Endothelial cell of umbilical vein (primary cell): ENCODE results near the gene SIGMAR1. TPM values are rescaled to one million over a fixed set of nuclear protein-coding genes. Genes with fewer than 3 reads are reported as not detected.

Experiments
- BruUV-seq: library from RNA; stranded (reverse); fragments of 400-500 nt; replicated peaks from 2 replicates; lab custom pipeline; 2021; lab: Mats Ljungman, UMichigan
- CTCF ChIA-PET: fragments of 300-600, 350-600 bp; sonication (Branson Sonifier 250); formaldehyde crosslinking; loops from one replicate; lab custom pipeline; 2021; ENCODE audit warnings: antibody characterized with exemption, inconsistent platforms; lab: Charles Lee
- POLR2A ChIA-PET: fragments of 300-600, 350-600 bp; sonication (Branson Sonifier 250); formaldehyde crosslinking; loops from one replicate; lab custom pipeline; 2021; ENCODE audit warnings: antibody characterized with exemption, inconsistent platforms; lab: Charles Lee
- DNase-seq: peaks from one replicate; pipeline ENCODE4 v3.0.0-alpha.2; 2011; ENCODE audit warnings: low read depth, low spot score
- FAIRE-seq: peaks from 2 replicates; lab custom pipeline; 2011; peaks lifted over from hg19 to GRCh38; lab: Jason Lieb, UNC
- H2AFZ ChIP-seq: 2 replicates; pipeline ENCODE4 v1.6.0; 2012; ENCODE audit warnings: low read depth, low read length, control low read depth, inconsistent platforms
- H3K27ac ChIP-seq: 2 replicates; pipeline ENCODE4 v1.5.1; 2011; ENCODE audit warnings: low read depth, mild to moderate bottlenecking, control low read depth, low read length, moderate library complexity; ENCODE audit not compliant: insufficient read depth
- H3K27me3 ChIP-seq, 2 experiments: 2 replicates each; pipeline versions ENCODE4 v1.6.0 to v1.6.1; 2011; ENCODE audit warnings: low read length in 2 of 2, mixed read lengths in 1 of 2; ENCODE audit not compliant: control insufficient read depth in 2 of 2, insufficient read depth in 2 of 2
- H3K36me3 ChIP-seq, 2 experiments: 2 replicates in 1 of 2; 3 replicates in 1 of 2; pipeline ENCODE4 v1.5.1; 2011; ENCODE audit warnings: low read length in 2 of 2, mild to moderate bottlenecking in 1 of 2, moderate library complexity in 1 of 2; ENCODE audit not compliant: control insufficient read depth in 2 of 2, insufficient read depth in 2 of 2; ENCODE audit errors: extremely low read depth in 1 of 2
- H3K4me1 ChIP-seq: 3 replicates; pipeline ENCODE4 v1.5.1; 2011; ENCODE audit warnings: mild to moderate bottlenecking, low read length; ENCODE audit not compliant: control insufficient read depth, insufficient read depth; ENCODE audit errors: extremely low read depth
- H3K4me2 ChIP-seq: 2 replicates; pipeline ENCODE4 v1.6.1; 2011; ENCODE audit warnings: low read length, control low read depth, mixed read lengths; ENCODE audit not compliant: insufficient read depth
- H3K4me3 ChIP-seq, 3 experiments: fragments of 200-600 bp in 1 of 3; sonication (generic), shearing (Covaris generic) in 1 of 3; replicated peaks in 1 of 3; 2 replicates each; pipeline ENCODE4 v1.5.1; 2011 to 2016; ENCODE audit warnings: control low read depth in 3 of 3, low read length in 3 of 3, mild to moderate bottlenecking in 2 of 3, inconsistent platforms in 1 of 3, low read depth in 1 of 3, moderate library complexity in 1 of 3; ENCODE audit not compliant: insufficient read depth in 1 of 3
- H3K79me2 ChIP-seq: 2 replicates; pipeline ENCODE4 v1.6.0; 2012; ENCODE audit warnings: low read length, inconsistent platforms; ENCODE audit not compliant: control insufficient read depth, insufficient read depth
- H3K9ac ChIP-seq: replicated peaks from 2 replicates; pipeline ENCODE3; 2011; ENCODE audit warnings: low read length, control low read depth; ENCODE audit not compliant: insufficient read depth; ENCODE audit errors: extremely low read depth
- H3K9me1 ChIP-seq: replicated peaks from 3 replicates; pipeline ENCODE4 v1.6.0; 2011; ENCODE audit warnings: mild to moderate bottlenecking, low read length; ENCODE audit not compliant: control insufficient read depth, insufficient read depth; ENCODE audit errors: extremely low read depth
- H3K9me3 ChIP-seq: replicated peaks from 2 replicates; pipeline ENCODE4 v1.5.1; 2012; ENCODE audit warnings: low read length, inconsistent platforms; ENCODE audit not compliant: control insufficient read depth, insufficient read depth
- H4K20me1 ChIP-seq: replicated peaks from 2 replicates; pipeline ENCODE3; 2011; ENCODE audit warnings: mild to moderate bottlenecking, low read length; ENCODE audit not compliant: control insufficient read depth, insufficient read depth; ENCODE audit errors: extremely low read depth
- CTCF ChIP-seq, 2 donors: IDR thresholded peaks; 1 replicate in 1 of 2; 2 replicates in 1 of 2; pipeline ENCODE4 v1.5.1; 2011; ENCODE audit warnings: low read length in 2 of 2, mild to moderate bottlenecking in 2 of 2, moderate library complexity in 2 of 2, control low read depth in 1 of 2, inconsistent platforms in 1 of 2, low read depth in 1 of 2; ENCODE audit not compliant: insufficient read depth in 1 of 2; ENCODE audit errors: extremely low read depth in 1 of 2
- MAX ChIP-seq: IDR thresholded peaks from 2 replicates; pipeline ENCODE4 v1.6.1; 2011; ENCODE audit not compliant: insufficient read depth, insufficient read length
- MYC ChIP-seq: IDR thresholded peaks from one replicate; pipeline ENCODE4 v1.6.1; 2011; ENCODE audit warnings: mild to moderate bottlenecking, low read depth, low read length
- POLR2A ChIP-seq: IDR thresholded peaks from 2 replicates; pipeline ENCODE4 v1.6.1; 2012; ENCODE audit warnings: low read depth, mild to moderate bottlenecking, control low read depth, low read length
- dilution Hi-C: fragments of 300-500 bp; cut with MboI; formaldehyde crosslinking; loops from one replicate; pipeline ENCODE4 v1.15.0; 2019; ENCODE audit warnings: low sequenced_read_pairs; ENCODE audit not compliant: extremely low pct_ligation_motif_present
- intact Hi-C: fragments of 100-400 bp; cut with micrococcal nuclease; formaldehyde crosslinking; loops from one replicate; pipeline ENCODE4 v1.10.0; 2022
- polyA plus RNA-seq, 4 experiments: library from polyadenylated mRNA; depleted of rRNA in 3 of 4; stranded (reverse) in 3 of 4; unstranded in 1 of 4; fragments of >200 nt; gene quantifications; 2 replicates each; pipeline versions ENCODE4 v1.2.1 to v1.2.3, GENCODE V29; 2011 to 2012; ENCODE audit warnings: missing spikeins in 1 of 4
- small RNA-seq: library from RNA; depleted of rRNA; stranded (forward); fragments of <200 nt; gene quantifications from one replicate; pipeline ENCODE3, GENCODE V24; 2012; ENCODE audit warnings: low replicate concordance, low read depth; ENCODE audit not compliant: insufficient read depth, insufficient read length
- total RNA-seq: library from RNA; stranded (reverse); gene quantifications from 2 replicates; pipeline ENCODE4 v1.2.3, GENCODE V29; 2021

Gene SIGMAR1
- total and polyA plus RNA-seq, 2 donors (not counting 3 experiments of a cell fraction or from before 2014, with no cell fraction given): 78.4 to 81.2 TPM

GRCh38 chr9:34584970-34585369 lies 52.6 kb downstream of the SIGMAR1 start:
- H4K20me1 ChIP-seq: no peaks in the 10 kb centered on the region
- ChIA-PET POLR2A (no interaction called here), CTCF (interaction anchor here (1.0 to 1.6 kb wide), 4 partner anchors 21 to 37 kb away, joined by 3 to 4 read pairs (median 4); no protein-coding TSS in a partner anchor)
- H3K36me3 ChIP-seq: no peaks in the 10 kb centered on the region
- intact Hi-C loops (no loop called here), dilution Hi-C loops (no loop called here)
- H3K9me1 ChIP-seq: no peaks in the 10 kb centered on the region
- no peak for DNase-seq
- H3K4me3 ChIP-seq: no peak overlapping the region
- no peak for FAIRE-seq
- no peaks in the 10 kb centered on the region for H3K79me2 ChIP-seq
- H3K4me2 ChIP-seq: no peak overlapping the region
- BruUV-seq: no TSS peak
- peaks cover 76 to 78% of the 10 kb centered on the region in 2 experiments for H3K27me3 ChIP-seq
- H3K27ac ChIP-seq: no peak overlapping the region
- no peak overlapping the region for H2AFZ ChIP-seq
- no peak overlapping the region for H3K9ac ChIP-seq
- H3K9me3 ChIP-seq: no peaks in the 10 kb centered on the region
- no peak for TF ChIP-seq POLR2A
- TF ChIP-seq MYC: no peak
- no peak for TF ChIP-seq MAX
- TF ChIP-seq CTCF (IDR thresholded peaks at IDR 0.05; ENCODE audit: extremely low read depth in 1 of 2, insufficient read depth in 1 of 2, low read depth in 1 of 2, low read length in 2 of 2): no peak
- no peaks in the 10 kb centered on the region for H3K4me1 ChIP-seq

Small RNA genes within 50 kb of the gene (small RNA-seq; reads per million reads assigned to genes)
- not detected for gene CCL27

Other genes with a start within 250 kb of the SIGMAR1 start
- 35.7 and 39.5 TPM in 2 replicates for gene FAM219A, start 179.2 kb downstream of the SIGMAR1 start, total RNA-seq
- gene FAM219A, start 179.2 kb downstream of the SIGMAR1 start, polyA plus RNA-seq: 18.1 and 20.0 TPM in 2 replicates
- not detected in 2 replicates for gene DNAI1, start 179.0 kb downstream of the SIGMAR1 start, total RNA-seq
- not detected in 2 replicates for gene DNAI1, start 179.0 kb downstream of the SIGMAR1 start, polyA plus RNA-seq
- not detected in 2 replicates for gene ENHO, start 114.8 kb downstream of the SIGMAR1 start, total RNA-seq
- gene ENHO, start 114.8 kb downstream of the SIGMAR1 start, polyA plus RNA-seq: 0.10 and 0.11 TPM in 2 replicates
- not detected in 2 replicates for gene CNTFR, start 48.1 kb downstream of the SIGMAR1 start, total RNA-seq
- gene CNTFR, start 48.1 kb downstream of the SIGMAR1 start, polyA plus RNA-seq: not detected in 2 replicates
- gene RPP25L, start 25.7 kb downstream of the SIGMAR1 start, total RNA-seq: 15.1 and 15.7 TPM in 2 replicates
- 41.0 and 46.9 TPM in 2 replicates for gene RPP25L, start 25.7 kb downstream of the SIGMAR1 start, polyA plus RNA-seq
- gene DCTN3, start 17.3 kb downstream of the SIGMAR1 start, total RNA-seq: 91.0 and 93.3 TPM in 2 replicates
- gene DCTN3, start 17.3 kb downstream of the SIGMAR1 start, polyA plus RNA-seq: 170 TPM in 2 replicates
- not detected in 2 replicates for gene ARID3C, start 8.7 kb downstream of the SIGMAR1 start, total RNA-seq
- not detected in 2 replicates for gene ARID3C, start 8.7 kb downstream of the SIGMAR1 start, polyA plus RNA-seq
- gene GALT, start 8.9 kb upstream of the SIGMAR1 start, total RNA-seq: 30.0 and 36.6 TPM in 2 replicates
- gene GALT, start 8.9 kb upstream of the SIGMAR1 start, polyA plus RNA-seq: 58.5 and 61.3 TPM in 2 replicates
- gene IL11RA, start 14.4 kb upstream of the SIGMAR1 start, total RNA-seq: 13.6 and 15.3 TPM in 2 replicates
- 18.6 and 22.5 TPM in 2 replicates for gene IL11RA, start 14.4 kb upstream of the SIGMAR1 start, polyA plus RNA-seq
- not detected in 2 replicates for gene CCL27, start 24.9 kb upstream of the SIGMAR1 start, total RNA-seq
- not detected in 2 replicates for gene CCL27, start 24.9 kb upstream of the SIGMAR1 start, polyA plus RNA-seq
- not detected in 2 replicates for gene CCL19, start 53.5 kb upstream of the SIGMAR1 start, total RNA-seq
- not detected in 2 replicates for gene CCL19, start 53.5 kb upstream of the SIGMAR1 start, polyA plus RNA-seq
- gene CCL21, start 72.3 kb upstream of the SIGMAR1 start, total RNA-seq: 0.85 TPM in 1 of 2 replicates, not detected in the other
- 0.17 TPM in 1 of 2 replicates, not detected in the other for gene CCL21, start 72.3 kb upstream of the SIGMAR1 start, polyA plus RNA-seq